ENCODE data around the gene TAPBP.

TAPBP gene

GRCh38 chr6:33297406-33297955 is 16.4 kb downstream of the TAPBP start:
- H4K20me1 ChIP-seq (ENCODE audit: insufficient read depth, low read length) = no peaks in the 10 kb centered on the region
- TF ChIP-seq CTCF (IDR thresholded peaks at IDR 0.05; ENCODE audit: low read length) (no peak), EZH2 (IDR thresholded peaks at IDR 0.05; ENCODE audit: borderline replicate concordance, low read length) (no peak)
- peak overlapping the region; percentile 70 for H3K4me2 ChIP-seq (ENCODE audit: low read length)
- peak overlapping the region; percentile 72 for H3K4me3 ChIP-seq (ENCODE audit: low read depth, low read length, poor library complexity, severe bottlenecking)
- H3K9me2 ChIP-seq (ENCODE audit: low read depth, low read length) = no peaks in the 10 kb centered on the region
- peaks cover 21% of the 10 kb centered on the region; the same call in 1 of the 2 replicates for H3K36me3 ChIP-seq (ENCODE audit: insufficient read depth, low read length)
- H3K27ac ChIP-seq (ENCODE audit: low read depth, low read length, poor library complexity, severe bottlenecking) = no peak overlapping the region
- H2AFZ ChIP-seq (ENCODE audit: low read length) = no peak overlapping the region
- H3K79me2 ChIP-seq (ENCODE audit: insufficient read depth, low read length) = no peaks in the 10 kb centered on the region
- no peaks in the 10 kb centered on the region for H3K27me3 ChIP-seq (ENCODE audit: insufficient read depth, low read length)
- no peaks in the 10 kb centered on the region for H3K9me3 ChIP-seq (ENCODE audit: low read length)
- 0 out of 2 replicates have a peak, but pooled peaks cover 5% of the 10 kb centered on the region for H3F3A ChIP-seq (ENCODE audit: insufficient read depth, low read length)
- peaks cover 13% of the 10 kb centered on the region for H3K4me1 ChIP-seq (ENCODE audit: insufficient read depth, low read length, severe bottlenecking)
- H3K9ac ChIP-seq (ENCODE audit: low read length) = peak overlapping the region; percentile 30; the same call in 1 of the 2 replicates

GRCh38 chr6:33296797-33297405 is 17.0 kb downstream of the TAPBP start:
- no peak overlapping the region for H3K27ac ChIP-seq (ENCODE audit: low read depth, low read length, poor library complexity, severe bottlenecking)
- H2AFZ ChIP-seq (ENCODE audit: low read length) = no peak overlapping the region
- no peak overlapping the region for H3K9ac ChIP-seq (ENCODE audit: low read length)
- H3K4me3 ChIP-seq (ENCODE audit: low read depth, low read length, poor library complexity, severe bottlenecking) = no peak overlapping the region
- H3K36me3 ChIP-seq (ENCODE audit: insufficient read depth, low read length) = peaks cover 26% of the 10 kb centered on the region; the same call in 1 of the 2 replicates
- H3K27me3 ChIP-seq (ENCODE audit: insufficient read depth, low read length) = no peaks in the 10 kb centered on the region
- peaks cover 13% of the 10 kb centered on the region for H3K4me1 ChIP-seq (ENCODE audit: insufficient read depth, low read length, severe bottlenecking)
- 0 out of 2 replicates have a peak, but pooled peaks cover 5% of the 10 kb centered on the region for H3F3A ChIP-seq (ENCODE audit: insufficient read depth, low read length)
- TF ChIP-seq EZH2 (IDR thresholded peaks at IDR 0.05; ENCODE audit: borderline replicate concordance, low read length) (no peak), CTCF (IDR thresholded peaks at IDR 0.05; ENCODE audit: low read length) (no peak)
- H3K9me2 ChIP-seq (ENCODE audit: low read depth, low read length) = no peaks in the 10 kb centered on the region
- no peaks in the 10 kb centered on the region for H4K20me1 ChIP-seq (ENCODE audit: insufficient read depth, low read length)
- H3K4me2 ChIP-seq (ENCODE audit: low read length) = peak overlapping the region; percentile 70; the same call in 1 of the 2 replicates
- H3K9me3 ChIP-seq (ENCODE audit: low read length) = no peaks in the 10 kb centered on the region
- H3K79me2 ChIP-seq (ENCODE audit: insufficient read depth, low read length) = no peaks in the 10 kb centered on the region

GRCh38 chr6:33295621-33296369 is 18.1 kb downstream of the TAPBP start:
- H3K9me2 ChIP-seq (ENCODE audit: low read depth, low read length) = no peaks in the 10 kb centered on the region

More at GRCh38 chr6:33295621-33296369, 18.1 kb downstream of the TAPBP start:
- H2AFZ ChIP-seq (ENCODE audit: low read length) = no peak overlapping the region
- H3K4me3 ChIP-seq (ENCODE audit: low read depth, low read length, poor library complexity, severe bottlenecking) = no peak overlapping the region
- H3K36me3 ChIP-seq (ENCODE audit: insufficient read depth, low read length) = peaks cover 30% of the 10 kb centered on the region; the same call in 1 of the 2 replicates
- H3K4me2 ChIP-seq (ENCODE audit: low read length) = no peak overlapping the region
- H3K9ac ChIP-seq (ENCODE audit: low read length) = no peak overlapping the region
- H3K27me3 ChIP-seq (ENCODE audit: insufficient read depth, low read length) = no peaks in the 10 kb centered on the region
- no peaks in the 10 kb centered on the region for H3F3A ChIP-seq (ENCODE audit: insufficient read depth, low read length)
- H3K4me1 ChIP-seq (ENCODE audit: insufficient read depth, low read length, severe bottlenecking) = peaks cover 17% of the 10 kb centered on the region
- no peaks in the 10 kb centered on the region for H4K20me1 ChIP-seq (ENCODE audit: insufficient read depth, low read length)
- no peaks in the 10 kb centered on the region; the same call in 1 of the 2 replicates for H3K79me2 ChIP-seq (ENCODE audit: insufficient read depth, low read length)
- H3K9me3 ChIP-seq (ENCODE audit: low read length) = no peaks in the 10 kb centered on the region
- H3K27ac ChIP-seq (ENCODE audit: low read depth, low read length, poor library complexity, severe bottlenecking) = no peak overlapping the region
- TF ChIP-seq CTCF (IDR thresholded peaks at IDR 0.05; ENCODE audit: low read length) (no peak), EZH2 (IDR thresholded peaks at IDR 0.05; ENCODE audit: borderline replicate concordance, low read length) (no peak)

Data from OCI-LY1 (cell line).